ENCODE data around the gene PTPRM. TPM values are rescaled to one million over a fixed set of nuclear protein-coding genes. Genes with fewer than 3 reads are reported as not detected.

The PTPRM gene
- total and polyA plus RNA-seq, 7 donors = 3.9 to 151 (median 62.8) TPM

DNA sequence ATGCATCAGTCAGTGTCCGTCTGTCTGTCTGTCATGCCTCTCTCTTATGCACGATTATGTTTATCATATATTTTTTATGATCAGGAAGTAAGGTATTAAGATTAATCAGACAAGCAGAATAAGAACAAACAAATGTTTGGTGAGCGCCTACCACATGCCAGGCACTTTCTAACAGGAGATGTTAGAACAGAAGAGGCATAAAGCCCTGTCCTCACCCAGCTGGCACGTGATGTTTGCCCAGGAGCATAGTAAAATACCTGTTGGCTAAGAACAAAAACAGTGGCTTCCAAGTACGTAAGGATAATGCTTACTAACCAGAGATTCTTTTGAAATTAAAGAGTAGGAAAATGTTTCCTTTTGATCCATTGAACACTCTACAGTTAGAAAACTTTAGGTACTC lies 661.9 kb downstream of the PTPRM start:
- no peaks in the 10 kb centered on the region for H3K27me3 ChIP-seq

DNA sequence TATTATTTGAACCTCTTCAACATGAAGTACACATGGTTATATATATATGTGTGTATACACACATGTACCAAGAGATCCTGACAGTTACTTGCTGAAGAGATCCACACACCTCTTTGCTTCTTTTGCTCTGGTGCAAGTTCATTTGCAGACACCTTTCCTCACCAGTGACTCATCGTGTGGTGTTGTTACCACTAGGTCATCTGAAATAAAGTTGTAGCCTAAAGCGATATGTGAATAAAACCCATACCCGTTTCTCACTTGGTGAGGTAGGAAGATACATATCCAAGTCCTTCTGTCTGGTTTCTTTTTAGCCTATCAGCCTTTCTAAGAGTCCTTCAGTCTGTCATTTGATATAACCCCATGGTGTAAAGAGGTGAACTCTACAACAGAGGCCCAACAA lies 662.7 kb downstream of the PTPRM start:
- H3K4me3 ChIP-seq = no peak overlapping the region
- H3K27me3 ChIP-seq = no peaks in the 10 kb centered on the region
- H3K4me1 ChIP-seq = no peaks in the 10 kb centered on the region
- no peak overlapping the region for H3K27ac ChIP-seq
- no peaks in the 10 kb centered on the region for H3K36me3 ChIP-seq
- WGBS, 2 donors = 89 to 93% methylated on average over 3 of the region's 3 CpGs
- no peaks in the 10 kb centered on the region for H3K9me3 ChIP-seq
- no peak for DNase-seq
- TF ChIP-seq POLR2A (IDR thresholded peaks at IDR 0.05) = no peak
- TF ChIP-seq EP300 (IDR thresholded peaks at IDR 0.05) = no peak
- TF ChIP-seq POLR2AphosphoS5 (IDR thresholded peaks at IDR 0.05) = no peak
- no peak for TF ChIP-seq CTCF (IDR thresholded peaks at IDR 0.05)
- intact Hi-C loops (cut with DNase I) = no loop called here

More for the DNA sequence above, 661.9 kb downstream of the PTPRM start:
- no peak overlapping the region for H3K4me3 ChIP-seq
- H3K9me3 ChIP-seq = no peaks in the 10 kb centered on the region
- no peaks in the 10 kb centered on the region for H3K4me1 ChIP-seq
- TF ChIP-seq POLR2A (IDR thresholded peaks at IDR 0.05) (no peak), EP300 (IDR thresholded peaks at IDR 0.05) (no peak), CTCF (IDR thresholded peaks at IDR 0.05) (no peak), POLR2AphosphoS5 (IDR thresholded peaks at IDR 0.05) (no peak)
- intact Hi-C loops (cut with DNase I) = no loop called here
- no peaks in the 10 kb centered on the region for H3K36me3 ChIP-seq
- WGBS, 2 donors = 69 to 75% methylated on average over 5 of the region's 5 CpGs
- DNase-seq = no peak
- H3K27ac ChIP-seq = no peak overlapping the region

- TF ChIP-seq POLR2A (IDR thresholded peaks at IDR 0.05) = no peak
- no peak for TF ChIP-seq POLR2AphosphoS5 (IDR thresholded peaks at IDR 0.05)
- TF ChIP-seq EP300 (IDR thresholded peaks at IDR 0.05) = no peak
- TF ChIP-seq CTCF (IDR thresholded peaks at IDR 0.05) = no peak
- Histone ChIP-seq H3K27me3 (no peaks in the 10 kb centered on the region), H3K36me3 (no peaks in the 10 kb centered on the region), H3K4me3 (no peak overlapping the region), H3K27ac (no peak overlapping the region), H3K4me1 (no peaks in the 10 kb centered on the region), H3K9me3 (no peaks in the 10 kb centered on the region)
- DNase-seq = no peak
- intact Hi-C loops (cut with DNase I) = no loop called here
- 69 to 89% methylated on average over 5 of the region's 5 CpGs for WGBS, 2 donors
Observed at GRCh38 chr18:8231316-8231715, 664.2 kb downstream of the PTPRM start.

- no peak overlapping the region for H3K4me3 ChIP-seq
- H3K27ac ChIP-seq = no peak overlapping the region
- intact Hi-C loops (cut with DNase I) = no loop called here
- no peaks in the 10 kb centered on the region for H3K9me3 ChIP-seq
- H3K27me3 ChIP-seq = no peaks in the 10 kb centered on the region
- no peaks in the 10 kb centered on the region for H3K36me3 ChIP-seq
- no peaks in the 10 kb centered on the region for H3K4me1 ChIP-seq
- WGBS, 2 donors = 69 to 71% methylated on average over 4 of the region's 4 CpGs
- TF ChIP-seq POLR2A (IDR thresholded peaks at IDR 0.05) = no peak
- TF ChIP-seq CTCF (IDR thresholded peaks at IDR 0.05) = no peak
- TF ChIP-seq EP300 (IDR thresholded peaks at IDR 0.05) = no peak
- TF ChIP-seq POLR2AphosphoS5 (IDR thresholded peaks at IDR 0.05) = no peak
- no peak for DNase-seq
Observed at GRCh38 chr18:8232791-8233190, 665.7 kb downstream of the PTPRM start.

DNA sequence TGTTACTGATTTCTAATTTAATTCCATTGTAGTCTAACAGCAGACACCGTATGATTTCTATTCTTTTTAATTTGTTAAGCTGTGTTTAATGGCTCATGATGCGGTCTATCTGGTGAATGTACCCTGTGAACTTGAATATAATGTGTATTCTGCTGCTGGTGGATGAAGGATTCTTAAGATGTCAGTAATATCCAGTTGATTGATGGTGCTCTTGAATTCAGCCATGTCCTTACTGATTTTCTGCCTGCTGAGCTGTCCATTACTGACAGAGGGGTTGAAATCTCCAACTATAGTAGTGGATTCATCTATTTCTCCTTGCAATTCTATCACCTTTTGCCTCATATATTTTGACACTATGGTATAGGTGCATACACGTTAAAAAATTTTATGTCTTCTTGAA lies 668.8 kb downstream of the PTPRM start:
- DNase-seq = no peak
- Histone ChIP-seq H3K4me1 (no peaks in the 10 kb centered on the region), H3K4me3 (no peak overlapping the region), H3K36me3 (no peaks in the 10 kb centered on the region), H3K27me3 (no peaks in the 10 kb centered on the region), H3K27ac (no peak overlapping the region), H3K9me3 (no peaks in the 10 kb centered on the region)
- intact Hi-C loops (cut with DNase I) = no loop called here
- TF ChIP-seq POLR2A (IDR thresholded peaks at IDR 0.05) (no peak), POLR2AphosphoS5 (IDR thresholded peaks at IDR 0.05) (no peak), EP300 (IDR thresholded peaks at IDR 0.05) (no peak), CTCF (IDR thresholded peaks at IDR 0.05) (no peak)
- WGBS, 2 donors = 91 to 93% methylated on average over 3 of the region's 3 CpGs

Data from sigmoid colon (tissue), 7 donors.